ENCODE results near the gene PITX2. TPM values are rescaled to one million over a fixed set of nuclear protein-coding genes. Genes with fewer than 3 reads are reported as not detected.

Gene PITX2
- total RNA-seq, 1 experiment from 2014 or later, result 24.9 TPM

- DNase-seq (ENCODE audit: low spot score) (no peak), ATAC-seq (no peak)
- H3K9me3 Mint-ChIP-seq, result no peaks in the 10 kb centered on the region
- ChIA-PET POLR2A (no interaction called here), CTCF (interaction anchor here (1.0 kb wide), 1 partner anchor 18 kb away, joined by 3 read pairs; no protein-coding TSS in a partner anchor)
- H3K27me3 Mint-ChIP-seq (ENCODE audit: low read depth), result peaks cover 99% of the 10 kb centered on the region
- H3K4me1 Mint-ChIP-seq, result peaks cover 70% of the 10 kb centered on the region
- TF ChIP-seq ETV6 (CRISPR knock-in tag; IDR thresholded peaks at IDR 0.05), result no peak
- TF ChIP-seq, protein P1, sequence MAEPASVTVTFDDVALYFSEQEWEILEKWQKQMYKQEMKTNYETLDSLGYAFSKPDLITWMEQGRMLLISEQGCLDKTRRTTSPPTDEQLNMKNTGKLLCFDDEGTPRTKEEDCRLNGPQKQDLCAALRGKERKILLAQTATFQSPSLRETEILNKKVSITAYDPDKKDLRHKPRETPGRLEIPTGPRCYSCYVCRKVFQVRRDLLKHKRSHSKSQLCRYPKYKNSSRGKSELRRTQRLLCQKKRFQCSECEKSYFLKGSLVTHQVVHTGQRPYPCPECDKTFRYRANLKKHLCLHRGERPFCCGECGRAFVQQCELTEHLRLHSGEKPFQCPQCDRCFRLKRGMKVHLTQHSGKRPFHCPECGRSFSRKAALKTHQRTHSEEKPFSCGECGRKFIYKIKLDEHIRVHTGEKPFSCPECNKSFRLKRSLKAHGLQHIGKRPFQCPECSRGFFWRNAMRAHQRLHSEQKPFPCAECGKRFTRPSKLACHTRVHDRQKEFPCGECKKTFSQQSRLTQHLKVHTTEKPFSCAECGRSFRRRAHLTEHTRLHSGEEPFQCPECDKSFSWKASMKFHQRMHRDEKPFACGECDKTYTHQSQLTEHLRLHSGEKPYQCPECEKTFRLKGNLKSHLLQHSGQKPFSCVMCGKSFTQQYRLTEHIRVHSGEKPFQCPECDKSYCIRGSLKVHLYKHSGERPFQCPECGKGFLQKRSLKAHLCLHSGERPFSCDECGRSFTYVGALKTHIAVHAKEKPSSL (CRISPR knock-in tag; conservative IDR thresholded peaks at IDR 0.05), result no peak
- TF ChIP-seq STAT6 (CRISPR knock-in tag; conservative IDR thresholded peaks at IDR 0.05; ENCODE audit: low read depth), result no peak
- TF ChIP-seq ZBTB21 (CRISPR knock-in tag; IDR thresholded peaks at IDR 0.05; ENCODE audit: borderline replicate concordance), result no peak
- TF ChIP-seq PRDM15 (CRISPR knock-in tag; IDR thresholded peaks at IDR 0.05), result no peak
- no peak for TF ChIP-seq MAX (CRISPR knock-in tag; IDR thresholded peaks at IDR 0.05)
- no peak for TF ChIP-seq ZNF219 (CRISPR knock-in tag; IDR thresholded peaks at IDR 0.05; ENCODE audit: borderline replicate concordance)
- no peak for TF ChIP-seq CDX4 (CRISPR knock-in tag; IDR thresholded peaks at IDR 0.05; ENCODE audit: borderline replicate concordance)
- TF ChIP-seq FOXK1 (CRISPR knock-in tag; IDR thresholded peaks at IDR 0.05), result no peak
- TF ChIP-seq EMX1 (CRISPR knock-in tag; IDR thresholded peaks at IDR 0.05), result no peak
- peak overlapping the region; percentile 92 for H3K4me3 Mint-ChIP-seq
- H3K36me3 Mint-ChIP-seq, result peaks cover 2% of the 10 kb centered on the region
- peak overlapping the region; percentile 28; the same call in 1 of the 2 replicates for H3K27ac Mint-ChIP-seq
Measured at GRCh38 chr4:110612631-110613269, 10.1 kb downstream of the PITX2 start.

DNA sequence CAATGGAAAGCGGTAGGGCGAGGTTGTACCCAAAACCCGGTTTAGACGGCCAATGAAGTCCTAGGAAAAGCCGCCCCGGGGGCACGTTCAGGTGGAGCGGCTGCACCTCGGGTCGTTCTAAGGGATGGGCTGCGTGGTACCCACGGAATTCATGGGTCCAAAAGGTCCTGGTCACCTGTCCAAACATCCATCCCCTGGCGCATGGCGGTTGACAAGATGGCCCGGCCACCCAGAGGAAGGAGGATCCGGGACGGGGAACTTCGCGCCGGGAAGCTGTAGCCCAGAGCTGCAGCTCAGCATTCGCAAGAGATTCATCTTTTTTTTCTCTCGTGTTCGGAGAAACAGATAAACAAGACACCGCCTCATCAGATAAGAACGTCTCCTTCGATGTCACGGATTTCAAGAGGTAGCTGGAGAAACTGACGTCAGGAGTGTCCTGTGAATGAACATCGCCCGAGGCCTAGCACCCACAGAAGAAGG lies 10.9 kb downstream of the PITX2 start:
- H3K4me1 Mint-ChIP-seq, result peaks cover 64% of the 10 kb centered on the region
- CTCF ChIA-PET, result interaction anchor here (1.0 to 1.2 kb wide), 2 partner anchors 19 to 27 kb away, joined by 3 read pairs; no protein-coding TSS in a partner anchor
- ATAC-seq, result no peak

More for the DNA sequence above, 10.9 kb downstream of the PITX2 start:
- peaks cover 2% of the 10 kb centered on the region for H3K36me3 Mint-ChIP-seq
- H3K4me3 Mint-ChIP-seq, result peak overlapping the region; percentile 92
- H3K27ac Mint-ChIP-seq, result no peak overlapping the region
- no peak for DNase-seq (ENCODE audit: low spot score)
- peaks cover 94% of the 10 kb centered on the region for H3K27me3 Mint-ChIP-seq (ENCODE audit: low read depth)
- POLR2A ChIA-PET, result no interaction called here
- TF ChIP-seq ETV6 (CRISPR knock-in tag; IDR thresholded peaks at IDR 0.05) (no peak), NR1H2 (CRISPR knock-in tag; IDR thresholded peaks at IDR 0.05) (no peak), FOXJ3 (CRISPR knock-in tag; IDR thresholded peaks at IDR 0.05; ENCODE audit: borderline replicate concordance) (no peak), ZBTB21 (CRISPR knock-in tag; IDR thresholded peaks at IDR 0.05; ENCODE audit: borderline replicate concordance) (no peak), PRDM15 (CRISPR knock-in tag; IDR thresholded peaks at IDR 0.05) (peak; percentile 79), ZNF232 (CRISPR knock-in tag; IDR thresholded peaks at IDR 0.05) (no peak), ZNF281 (CRISPR knock-in tag; IDR thresholded peaks at IDR 0.05) (no peak)
- no peaks in the 10 kb centered on the region for H3K9me3 Mint-ChIP-seq
